A549 (cell line): ENCODE data around the gene CEP76. TPM values are rescaled to one million over a fixed set of nuclear protein-coding genes. Genes with fewer than 3 reads are reported as not detected.
A peak's percentile ranks its signal among the peaks of the same experiment; 100 is the strongest.

Source experiments
- ATAC-seq, 2 experiments: fragments of 200-7000 bp in 1 of 2; fragments of >200 bp in 1 of 2; cut with Nextera tagmentation in 1 of 2; cut with Tn5 transposase in 1 of 2; 3 replicates each; pipeline versions ENCODE4 v1.8.0 to v1.9.1; 2018 to 2020; ENCODE audit warnings: mild to moderate bottlenecking in 1 of 2, moderate library complexity in 1 of 2
- CTCF ChIA-PET: fragments of 300-600 bp; sonication (Branson Sonifier 250); formaldehyde crosslinking; extraction: SDS; loops from one replicate; lab custom pipeline; 2021; ENCODE audit warnings: antibody characterized with exemption, inconsistent platforms; lab: Yijun Ruan, JAX
- POLR2A ChIA-PET: fragments of 350-600 bp; formaldehyde crosslinking; extraction: SDS; loops from one replicate; lab custom pipeline; 2021; ENCODE audit warnings: antibody characterized with exemption, inconsistent platforms; lab: Yijun Ruan, JAX
- DNase-seq, 2 experiments: peaks; one replicate each; pipeline versions ENCODE4 v3.0.0 to v3.0.0-alpha.2; 2011 to 2016; ENCODE audit warnings: low read depth in 1 of 2, low spot score in 1 of 2
- FAIRE-seq: peaks from 2 replicates; lab custom pipeline; 2011; peaks lifted over from hg19 to GRCh38; lab: Jason Lieb, UNC
- H3K27ac ChIP-seq, 2 experiments: fragments of >200 bp; sonication (Bioruptor Twin); formaldehyde crosslinking; 3 replicates each; pipeline ENCODE4 v1.5.1; 2016 to 2017
- H3K4me1 ChIP-seq: fragments of >200 bp; sonication (Bioruptor Twin); formaldehyde crosslinking; 3 replicates; pipeline ENCODE4 v1.6.1; 2016
- H3K4me2 ChIP-seq: fragments of >200 bp; sonication (Bioruptor Twin); formaldehyde crosslinking; 3 replicates; pipeline ENCODE4 v1.6.1; 2016
- H3K4me3 ChIP-seq: fragments of >200 bp; sonication (Bioruptor Twin); formaldehyde crosslinking; 3 replicates; pipeline ENCODE4 v1.5.1; 2016
- H3K9me3 ChIP-seq: fragments of >200 bp; sonication (Bioruptor Twin); formaldehyde crosslinking; 3 replicates; pipeline ENCODE4 v1.6.1; 2016
- HEYL ChIP-seq: fragments of 250-450 bp; sonication (Bioruptor Pico); IDR thresholded peaks from 2 replicates; pipeline ENCODE4 v1.8.0; 2021; ENCODE audit warnings: mild to moderate bottlenecking, moderate library complexity
- HOXB5 ChIP-seq: fragments of 250-450 bp; sonication (Bioruptor Pico); IDR thresholded peaks from 2 replicates; pipeline ENCODE4 v1.5.0; 2020; ENCODE audit warnings: mild to moderate bottlenecking, moderate library complexity
- MYC ChIP-seq: IDR thresholded peaks from 2 replicates; pipeline ENCODE4 v1.6.1; 2012; ENCODE audit warnings: mild to moderate bottlenecking, inconsistent platforms, low read length, improper control_type of control experiment, borderline replicate concordance
- PHF8 ChIP-seq: fragments of 200-600 bp; sonication (generic); IDR thresholded peaks from 2 replicates; pipeline ENCODE4 v1.6.1; 2016; ENCODE audit warnings: low read depth, mild to moderate bottlenecking, antibody characterized with exemption, moderate library complexity, borderline replicate concordance
- POLR2A ChIP-seq: IDR thresholded peaks from 2 replicates; pipeline ENCODE4 v1.6.1; 2012; ENCODE audit warnings: mild to moderate bottlenecking, low read length
- POLR2AphosphoS2 ChIP-seq: conservative IDR thresholded peaks from 2 replicates; pipeline ENCODE4 v1.6.1; 2012; ENCODE audit warnings: low read length, improper control_type of control experiment, inconsistent platforms
- RAD21 ChIP-seq, 2 experiments: fragments of >200 bp in 1 of 2; sonication (Bioruptor Twin) in 1 of 2; formaldehyde crosslinking in 1 of 2; IDR thresholded peaks in 1 of 2; conservative IDR thresholded peaks in 1 of 2; 2 replicates in 1 of 2; 3 replicates in 1 of 2; pipeline ENCODE4 v1.6.1; 2012 to 2018; ENCODE audit warnings: inconsistent platforms in 1 of 2
- RARB ChIP-seq: fragments of 250-450 bp; sonication (Bioruptor Pico); IDR thresholded peaks from 2 replicates; pipeline ENCODE4 v1.8.0; 2021; ENCODE audit warnings: mild to moderate bottlenecking, moderate library complexity
- RCOR1 ChIP-seq: fragments of 150-350 bp; IDR thresholded peaks from 2 replicates; pipeline ENCODE4 v1.6.1; 2014; ENCODE audit warnings: antibody characterized with exemption, low read length, low read depth
- SMC3 ChIP-seq: fragments of >200 bp; sonication (Bioruptor Twin); formaldehyde crosslinking; IDR thresholded peaks from 3 replicates; pipeline ENCODE4 v1.6.1; 2018; ENCODE audit warnings: inconsistent platforms
- TP53 ChIP-seq: fragments of 250-450 bp; sonication (Bioruptor Pico); IDR thresholded peaks from 2 replicates; pipeline ENCODE4 v1.5.0; 2021; ENCODE audit warnings: mild to moderate bottlenecking, moderate library complexity
- WGBS: methylation state at CpG from one replicate; pipeline ENCODE4 v1.1.6; 2017; ENCODE audit errors: missing lambda C conversion rate; 5-methylcytosine and 5-hydroxymethylcytosine counted together
- polyA plus RNA-seq, 4 experiments: library from polyadenylated mRNA; depleted of rRNA in 3 of 4; stranded (reverse); fragments of >200 nt; fragmentation: RNase III in 1 of 4; extraction: RNeasy Plus Mini Kit Qiagen cat#74134 plus additional on column Dnase treatment in 1 of 4; gene quantifications; 2 replicates in 3 of 4; 3 replicates in 1 of 4; pipeline ENCODE4 v1.2.3, GENCODE V29; 2011 to 2017
- TF ChIP-seq, protein P1 (sequence below): IDR thresholded peaks from 2 replicates; pipeline ENCODE4 v1.6.1; 2012; ENCODE audit warnings: low read depth, borderline replicate concordance
- TF ChIP-seq, protein P2 (sequence below): fragments of >200 bp; sonication (Bioruptor Twin); formaldehyde crosslinking; IDR thresholded peaks from 3 replicates; pipeline ENCODE4 v1.5.1; 2016
- TF ChIP-seq, protein P3 (sequence below): fragments of 250-450 bp; sonication (Bioruptor Pico); IDR thresholded peaks from 2 replicates; pipeline ENCODE4 v1.5.0; 2020; ENCODE audit warnings: low read depth, mild to moderate bottlenecking, moderate library complexity
- TF ChIP-seq, protein P4 (sequence below): IDR thresholded peaks from 2 replicates; pipeline ENCODE4 v1.6.1; 2012

Gene CEP76
- polyA plus RNA-seq, 2 of the 4 experiments (the other 2 are of a cell fraction) = 7.8 to 13.1 TPM

GRCh38 chr18:12689256-12689850 lies 13.2 kb downstream of the CEP76 start:
- FAIRE-seq (no peak), ATAC-seq (no peak)

DNA sequence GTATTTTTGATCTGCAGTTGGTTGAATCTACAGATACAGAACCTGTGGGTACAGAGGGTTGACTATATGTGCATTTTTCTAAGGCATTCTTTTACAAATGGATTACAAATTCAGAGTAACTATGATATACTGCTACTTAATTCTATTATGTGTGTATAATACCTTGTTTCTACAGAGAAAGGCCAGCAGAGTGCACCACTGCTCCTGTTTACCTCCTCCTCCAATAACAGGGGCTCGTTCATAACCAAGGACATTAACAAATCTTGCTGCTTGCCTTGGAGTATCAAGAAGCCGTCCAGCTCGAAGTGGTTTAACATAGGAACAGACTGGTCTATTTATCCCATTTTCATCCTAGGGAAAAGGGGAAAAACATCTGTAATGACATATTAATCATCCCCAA lies 16.4 kb downstream of the CEP76 start:
- ChIA-PET POLR2A (no interaction called here), CTCF (interaction anchor here (1.3 to 2.2 kb wide), 2 partner anchors 248 to 295 kb away, joined by 3 to 12 read pairs; no protein-coding TSS in a partner anchor)
- Histone ChIP-seq H3K4me3 (no peak overlapping the region), H3K27ac (no peak overlapping the region), H3K4me1 (no peaks in the 10 kb centered on the region), H3K9me3 (no peaks in the 10 kb centered on the region), H3K4me2 (no peak overlapping the region)
- 44% methylated on average over 3 of the region's 3 CpGs for WGBS
- TF ChIP-seq SMC3 (0 out of 3 replicates have a peak, but pooled peaks have one; percentile 22), HOXB5 (CRISPR knock-in tag) (no peak), PHF8 (no peak), RAD21 (conservative IDR thresholded peaks at IDR 0.05 in 1 of 2, IDR thresholded peaks at IDR 0.05 in 1 of 2) (peak; percentile 27 to 41; a peak in 3 of 5 replicates), POLR2AphosphoS2 (no peak), MYC (no peak), RCOR1 (no peak), POLR2A (no peak)
- TF ChIP-seq, protein P1, sequence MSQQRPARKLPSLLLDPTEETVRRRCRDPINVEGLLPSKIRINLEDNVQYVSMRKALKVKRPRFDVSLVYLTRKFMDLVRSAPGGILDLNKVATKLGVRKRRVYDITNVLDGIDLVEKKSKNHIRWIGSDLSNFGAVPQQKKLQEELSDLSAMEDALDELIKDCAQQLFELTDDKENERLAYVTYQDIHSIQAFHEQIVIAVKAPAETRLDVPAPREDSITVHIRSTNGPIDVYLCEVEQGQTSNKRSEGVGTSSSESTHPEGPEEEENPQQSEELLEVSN = no peak
- TF ChIP-seq, protein P2, sequence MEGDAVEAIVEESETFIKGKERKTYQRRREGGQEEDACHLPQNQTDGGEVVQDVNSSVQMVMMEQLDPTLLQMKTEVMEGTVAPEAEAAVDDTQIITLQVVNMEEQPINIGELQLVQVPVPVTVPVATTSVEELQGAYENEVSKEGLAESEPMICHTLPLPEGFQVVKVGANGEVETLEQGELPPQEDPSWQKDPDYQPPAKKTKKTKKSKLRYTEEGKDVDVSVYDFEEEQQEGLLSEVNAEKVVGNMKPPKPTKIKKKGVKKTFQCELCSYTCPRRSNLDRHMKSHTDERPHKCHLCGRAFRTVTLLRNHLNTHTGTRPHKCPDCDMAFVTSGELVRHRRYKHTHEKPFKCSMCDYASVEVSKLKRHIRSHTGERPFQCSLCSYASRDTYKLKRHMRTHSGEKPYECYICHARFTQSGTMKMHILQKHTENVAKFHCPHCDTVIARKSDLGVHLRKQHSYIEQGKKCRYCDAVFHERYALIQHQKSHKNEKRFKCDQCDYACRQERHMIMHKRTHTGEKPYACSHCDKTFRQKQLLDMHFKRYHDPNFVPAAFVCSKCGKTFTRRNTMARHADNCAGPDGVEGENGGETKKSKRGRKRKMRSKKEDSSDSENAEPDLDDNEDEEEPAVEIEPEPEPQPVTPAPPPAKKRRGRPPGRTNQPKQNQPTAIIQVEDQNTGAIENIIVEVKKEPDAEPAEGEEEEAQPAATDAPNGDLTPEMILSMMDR = peak; percentile 38; the same call in 2 of the 3 replicates
- FAIRE-seq (no peak), DNase-seq (peak in 1 of 2 experiments; percentile 55), ATAC-seq (peak; percentile 84 to 85)

More at GRCh38 chr18:12689256-12689850, 13.2 kb downstream of the CEP76 start:
- Histone ChIP-seq H3K4me3 (no peak overlapping the region), H3K27ac (no peak overlapping the region), H3K4me1 (no peaks in the 10 kb centered on the region), H3K9me3 (no peaks in the 10 kb centered on the region), H3K4me2 (no peak overlapping the region)
- CTCF ChIA-PET = no interaction called here
- DNase-seq = no peak
- TF ChIP-seq RCOR1 (no peak), POLR2AphosphoS2 (no peak), RARB (CRISPR knock-in tag) (no peak), MYC (no peak), HEYL (no peak), TP53 (CRISPR knock-in tag) (no peak)
- TF ChIP-seq, protein P3, sequence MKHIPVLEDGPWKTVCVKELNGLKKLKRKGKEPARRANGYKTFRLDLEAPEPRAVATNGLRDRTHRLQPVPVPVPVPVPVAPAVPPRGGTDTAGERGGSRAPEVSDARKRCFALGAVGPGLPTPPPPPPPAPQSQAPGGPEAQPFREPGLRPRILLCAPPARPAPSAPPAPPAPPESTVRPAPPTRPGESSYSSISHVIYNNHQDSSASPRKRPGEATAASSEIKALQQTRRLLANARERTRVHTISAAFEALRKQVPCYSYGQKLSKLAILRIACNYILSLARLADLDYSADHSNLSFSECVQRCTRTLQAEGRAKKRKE = no peak
- 85% methylated on average over 4 of the region's 4 CpGs for whole genome bisulfite sequencing
- POLR2A ChIA-PET = no interaction called here

GRCh38 chr18:12679183-12679786 lies 23.2 kb downstream of the CEP76 start:
- FAIRE-seq = no peak
- Histone ChIP-seq H3K4me2 (peak overlapping the region; percentile 43; the same call in 2 of the 3 replicates), H3K27ac (peak overlapping the region; percentile 5 to 59; a peak in 4 of 6 replicates), H3K4me1 (peaks cover 8% of the 10 kb centered on the region; the same call in 2 of the 3 replicates), H3K9me3 (no peaks in the 10 kb centered on the region), H3K4me3 (no peak overlapping the region)
- no peak for DNase-seq
- CTCF ChIA-PET = interaction anchor here (0.8 to 3.1 kb wide), 2 partner anchors 19 to 287 kb away, joined by 3 to 8 read pairs; no protein-coding TSS in a partner anchor
- POLR2A ChIA-PET = no interaction called here
- TF ChIP-seq, protein P4, sequence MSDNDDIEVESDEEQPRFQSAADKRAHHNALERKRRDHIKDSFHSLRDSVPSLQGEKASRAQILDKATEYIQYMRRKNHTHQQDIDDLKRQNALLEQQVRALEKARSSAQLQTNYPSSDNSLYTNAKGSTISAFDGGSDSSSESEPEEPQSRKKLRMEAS = peak; percentile 50; the same call in 1 of the 2 replicates
- TF ChIP-seq PHF8 (no peak), POLR2A (peak; percentile 31; the same call in 1 of the 2 replicates)
- TF ChIP-seq, protein P1 = 0 out of 2 replicates have a peak, but pooled peaks have one; percentile 39
- WGBS = 46% methylated on average over 8 of the region's 8 CpGs
- ATAC-seq = peak in 1 of 2 experiments; percentile 74; a peak in 3 of 6 replicates
